NAMALWA (cell line): ENCODE data around the gene CEBPA.
"Not testable (repeated sequence)": the region's sequence is repeated elsewhere in the genome, so short reads cannot be mapped to it uniquely, and the experiment has no call there.

Experiments
- DNase-seq: peaks from one replicate; pipeline ENCODE4 v3.0.0-alpha.2; 2015; ENCODE audit warnings: low spot score

CEBPA gene

GRCh38 chr19:33300009-33300893 lies 2.1 kb downstream of the CEBPA start:
- DNase-seq, result no peak

- DNase-seq, result no peak
Observed at GRCh38 chr19:33299051-33299688, 3.2 kb downstream of the CEBPA start.

- DNase-seq, result no peak
Observed at GRCh38 chr19:33298146-33298911, 4.0 kb downstream of the CEBPA start.

- no peak for DNase-seq
Observed at GRCh38 chr19:33297401-33298145, 4.8 kb downstream of the CEBPA start.

- no peak for DNase-seq
Observed at GRCh38 chr19:33296488-33296971, 5.8 kb downstream of the CEBPA start.

GRCh38 chr19:33295621-33296487 lies 6.5 kb downstream of the CEBPA start:
- DNase-seq, result no peak

- DNase-seq, result not testable (repeated sequence)
Observed at GRCh38 chr19:33295046-33295445, 7.3 kb downstream of the CEBPA start.

- DNase-seq, result no peak
Observed at GRCh38 chr19:33294058-33294798, 8.1 kb downstream of the CEBPA start.

- no peak for DNase-seq
Observed at GRCh38 chr19:33293255-33294057, 8.9 kb downstream of the CEBPA start.

- DNase-seq, result peak; percentile 43
Observed at GRCh38 chr19:33292595-33293254, 9.6 kb downstream of the CEBPA start.

- DNase-seq, result no peak
Observed at GRCh38 chr19:33291623-33292534, 10.5 kb downstream of the CEBPA start.

- DNase-seq, result no peak
Observed at GRCh38 chr19:33290956-33291622, 11.2 kb downstream of the CEBPA start.

GRCh38 chr19:33290082-33290815 lies 12.1 kb downstream of the CEBPA start:
- DNase-seq, result no peak

- no peak for DNase-seq
Observed at GRCh38 chr19:33289261-33289660, 13.1 kb downstream of the CEBPA start.

- DNase-seq, result no peak
Observed at GRCh38 chr19:33288666-33289065, 13.7 kb downstream of the CEBPA start.

GRCh38 chr19:33287927-33288326 lies 14.4 kb downstream of the CEBPA start:
- no peak for DNase-seq
